Peyer's patch (tissue), 4 donors: ENCODE data around the gene BRD3OS. TPM values are rescaled to one million over a fixed set of nuclear protein-coding genes. Genes with fewer than 3 reads are reported as not detected.

ENCODE experiments used
- DNase-seq, 3 donors: peaks; one replicate each; pipeline ENCODE4 v3.0.0-alpha.2; 2017 to 2019
- H3K27ac ChIP-seq, 4 donors: fragments of 200-600 bp; sonication (generic); one replicate each; pipeline ENCODE4 v1.5.1; 2016 to 2019
- H3K27me3 ChIP-seq, 2 donors: fragments of 200-600 bp; sonication (generic); one replicate each; pipeline ENCODE4 v1.5.1; 2019
- H3K36me3 ChIP-seq, 3 donors: fragments of 200-600 bp; sonication (generic); one replicate each; pipeline ENCODE4 v1.5.1; 2016 to 2019
- H3K4me1 ChIP-seq, 4 donors: fragments of 200-600 bp; sonication (generic); one replicate each; pipeline ENCODE4 v1.5.1; 2016 to 2019
- H3K4me3 ChIP-seq, 4 donors: fragments of 200-600 bp; sonication (generic); 1 replicate in 3 of 4; 2 replicates in 1 of 4; pipeline ENCODE4 v1.5.1; 2016 to 2019; ENCODE audit warnings: mild to moderate bottlenecking in 1 of 4
- H3K9me3 ChIP-seq, 4 donors: fragments of 200-600 bp; sonication (generic); one replicate each; pipeline ENCODE4 v1.5.1; 2016 to 2019; ENCODE audit warnings: mild to moderate bottlenecking in 1 of 4
- CTCF ChIP-seq, 6 experiments: fragments of 450-650 bp in 4 of 6; fragments of 200-600 bp in 2 of 6; sonication (generic) in 1 of 6; IDR thresholded peaks; one replicate each; pipeline ENCODE4 v1.5.1; 2017 to 2019; ENCODE audit warnings: antibody characterized with exemption in 6 of 6, mild to moderate bottlenecking in 3 of 6, moderate library complexity in 1 of 6
- POLR2A ChIP-seq, 2 donors: fragments of 450-650 bp; IDR thresholded peaks; one replicate each; pipeline ENCODE4 v1.5.1; 2017; ENCODE audit warnings: antibody characterized with exemption in 2 of 2, mild to moderate bottlenecking in 2 of 2, moderate library complexity in 2 of 2
- total RNA-seq, 4 donors: library from RNA; depleted of rRNA; stranded (reverse); fragments of >200 nt; gene quantifications; one replicate each; pipeline ENCODE4 v1.1.0, GENCODE V29; 2016

BRD3OS gene
- total RNA-seq, 4 donors from 2014 or later: 1.4 to 11.6 (median 2.3) TPM

GRCh38 chr9:134076644-134077043 lies 51.4 kb downstream of the BRD3OS start:
- no peaks in the 10 kb centered on the region for H3K4me1 ChIP-seq
- H3K27ac ChIP-seq: no peak overlapping the region
- TF ChIP-seq POLR2A (IDR thresholded peaks at IDR 0.05): no peak
- no peak for TF ChIP-seq CTCF (IDR thresholded peaks at IDR 0.05)
- H3K9me3 ChIP-seq: peaks cover 0 to 3% (median 0%) of the 10 kb centered on the region in 4 donors
- H3K36me3 ChIP-seq: no peaks in the 10 kb centered on the region
- no peaks in the 10 kb centered on the region for H3K27me3 ChIP-seq
- no peak overlapping the region for H3K4me3 ChIP-seq
- no peak for DNase-seq

Other genes with a start within 250 kb of the BRD3OS start
- gene VAV2, start 33.2 kb upstream of the BRD3OS start, total RNA-seq: 10 to 100 TPM; 47.9 to 61.8 (median 58.9) TPM
- 10 to 100 TPM; 16.3 to 57.8 (median 35.0) TPM for gene BRD3, start 42.5 kb downstream of the BRD3OS start, total RNA-seq
- 10 to 100 TPM; 21.4 to 34.7 (median 24.2) TPM for gene WDR5, start 110.6 kb downstream of the BRD3OS start, total RNA-seq
- not detected for gene RNU6ATAC, start 139.1 kb downstream of the BRD3OS start, total RNA-seq